H1 (cell line): ENCODE measurements around the gene ASTN1. TPM values are rescaled to one million over a fixed set of nuclear protein-coding genes. Genes with fewer than 3 reads are reported as not detected.

Experiments
- CTCF ChIA-PET: fragments of 300-600 bp; sonication (Branson Sonifier 250); formaldehyde crosslinking; loops from one replicate; lab custom pipeline; 2021; ENCODE audit not compliant: partially characterized antibody; lab: Charles Lee
- POLR2A ChIA-PET: fragments of 300-600 bp; sonication (Branson Sonifier 250); formaldehyde crosslinking; loops from one replicate; lab custom pipeline; 2021; ENCODE audit warnings: inconsistent platforms; ENCODE audit not compliant: partially characterized antibody; lab: Charles Lee
- DNase-seq, 2 experiments: peaks; one replicate each; pipeline versions ENCODE4 v3.0.0 to v3.0.0-alpha.2; 2010 to 2022; ENCODE audit warnings: low spot score in 2 of 2, low read depth in 1 of 2, mixed read lengths in 1 of 2
- FAIRE-seq: peaks from 2 replicates; lab custom pipeline; 2011; peaks lifted over from hg19 to GRCh38; lab: Jason Lieb, UNC
- H2AFZ ChIP-seq: 2 replicates; pipeline ENCODE4 v1.8.1; 2012; ENCODE audit warnings: low read length, inconsistent platforms
- H2AK5ac ChIP-seq: 2 replicates; pipeline ENCODE4 v1.6.1; 2013; ENCODE audit warnings: low read depth, low read length
- H2BK120ac ChIP-seq: replicated peaks from 2 replicates; pipeline ENCODE3; 2013; ENCODE audit warnings: low read depth, low read length, inconsistent platforms
- H2BK12ac ChIP-seq: 2 replicates; pipeline ENCODE4 v1.6.1; 2013; ENCODE audit warnings: low read depth, low read length
- H2BK15ac ChIP-seq: 2 replicates; pipeline ENCODE4 v1.6.1; 2013; ENCODE audit warnings: low read length
- H2BK20ac ChIP-seq: 2 replicates; pipeline ENCODE4 v1.6.1; 2013; ENCODE audit warnings: low read length
- H2BK5ac ChIP-seq: 2 replicates; pipeline ENCODE4 v1.6.1; 2013; ENCODE audit warnings: low read depth, low read length
- H3K14ac ChIP-seq: 2 replicates; pipeline ENCODE4 v1.6.1; 2013; ENCODE audit warnings: inconsistent platforms; ENCODE audit not compliant: insufficient read length
- H3K18ac ChIP-seq: 2 replicates; pipeline ENCODE4 v1.6.1; 2013; ENCODE audit warnings: low read length; ENCODE audit errors: extremely low read depth
- H3K23ac ChIP-seq: 2 replicates; pipeline ENCODE4 v1.6.1; 2013; ENCODE audit warnings: inconsistent platforms; ENCODE audit not compliant: insufficient read length
- H3K23me2 ChIP-seq: 2 replicates; pipeline ENCODE4 v1.6.1; 2013; ENCODE audit warnings: low read depth, low read length
- H3K27ac ChIP-seq: 2 replicates; pipeline ENCODE4 v1.6.1; 2011; ENCODE audit warnings: low read depth, low read length, inconsistent platforms
- H3K27me3 ChIP-seq, 4 experiments: replicated peaks in 1 of 4; 1 replicate in 1 of 4; 2 replicates in 3 of 4; pipeline versions ENCODE4 v1.6.1 to v1.8.1; 2011 to 2013; ENCODE audit warnings: low read length in 3 of 4, mild to moderate bottlenecking in 3 of 4, inconsistent platforms in 2 of 4, mixed read lengths in 2 of 4, moderate library complexity in 1 of 4; ENCODE audit not compliant: control insufficient read depth in 3 of 4, insufficient read depth in 3 of 4; ENCODE audit errors: extremely low read depth in 1 of 4
- H3K36me3 ChIP-seq, 4 experiments: 2 replicates each; pipeline versions ENCODE4 v1.6.1 to v1.8.1; 2011 to 2013; ENCODE audit warnings: mild to moderate bottlenecking in 4 of 4, low read length in 3 of 4, moderate library complexity in 2 of 4, control low read depth in 1 of 4, inconsistent platforms in 1 of 4; ENCODE audit not compliant: insufficient read depth in 4 of 4, control insufficient read depth in 2 of 4
- H3K4ac ChIP-seq: replicated peaks from 2 replicates; pipeline ENCODE3; 2013; ENCODE audit warnings: low read length, low read depth, mixed read lengths, inconsistent platforms; ENCODE audit not compliant: insufficient read length
- H3K4me1 ChIP-seq, 4 experiments: replicated peaks in 1 of 4; 1 replicate in 1 of 4; 2 replicates in 3 of 4; pipeline versions ENCODE4 v1.6.1 to v1.8.1; 2011 to 2013; ENCODE audit warnings: low read length in 3 of 4, inconsistent platforms in 2 of 4, mixed read lengths in 1 of 4; ENCODE audit not compliant: insufficient read depth in 4 of 4, control insufficient read depth in 3 of 4
- H3K4me2 ChIP-seq, 2 experiments: 2 replicates each; pipeline versions ENCODE4 v1.6.1 to v1.8.1; 2011 to 2013; ENCODE audit warnings: low read depth in 2 of 2, low read length in 2 of 2, control low read depth in 1 of 2, inconsistent platforms in 1 of 2, mild to moderate bottlenecking in 1 of 2; ENCODE audit not compliant: insufficient read depth in 1 of 2
- H3K4me3 ChIP-seq, 4 experiments: fragments of 200-600, 300-600 bp in 1 of 4; sonication (generic), shearing (Covaris generic), sonication (Bioruptor Twin) in 1 of 4; 2 replicates each; pipeline versions ENCODE4 v1.5.1 to v1.8.1; 2011 to 2016; ENCODE audit warnings: low read length in 4 of 4, low read depth in 3 of 4, control low read depth in 2 of 4, inconsistent platforms in 2 of 4, mild to moderate bottlenecking in 2 of 4, mixed read lengths in 1 of 4, moderate library complexity in 1 of 4; ENCODE audit not compliant: insufficient read depth in 2 of 4; ENCODE audit errors: extremely low read depth in 1 of 4
- H3K56ac ChIP-seq: replicated peaks from 2 replicates; pipeline ENCODE3; 2013; ENCODE audit warnings: low read depth, mild to moderate bottlenecking, mixed read lengths, low read length, inconsistent platforms; ENCODE audit not compliant: insufficient read length
- H3K79me1 ChIP-seq: 2 replicates; pipeline ENCODE4 v1.6.1; 2013; ENCODE audit warnings: low read depth, low read length, control low read depth
- H3K79me2 ChIP-seq, 2 experiments: 2 replicates each; pipeline versions ENCODE4 v1.6.1 to v1.8.1; 2012 to 2013; ENCODE audit warnings: low read length in 2 of 2, mild to moderate bottlenecking in 2 of 2, inconsistent platforms in 1 of 2; ENCODE audit not compliant: insufficient read depth in 2 of 2, control insufficient read depth in 1 of 2
- H3K9ac ChIP-seq, 4 experiments: replicated peaks in 1 of 4; 1 replicate in 1 of 4; 2 replicates in 3 of 4; pipeline versions ENCODE4 v1.6.1 to v1.8.1; 2011 to 2013; ENCODE audit warnings: low read depth in 3 of 4, low read length in 3 of 4, control low read depth in 2 of 4, mild to moderate bottlenecking in 2 of 4, moderate library complexity in 2 of 4, inconsistent platforms in 1 of 4; ENCODE audit errors: extremely low read depth in 1 of 4
- H3K9me3 ChIP-seq, 2 experiments: 2 replicates each; pipeline versions ENCODE4 v1.6.1 to v1.8.1; 2012 to 2013; ENCODE audit warnings: mild to moderate bottlenecking in 2 of 2, moderate library complexity in 2 of 2, control low read depth in 1 of 2, inconsistent platforms in 1 of 2, low read depth in 1 of 2, low read length in 1 of 2, mixed read lengths in 1 of 2; ENCODE audit not compliant: insufficient read depth in 2 of 2
- H4K20me1 ChIP-seq, 2 experiments: replicated peaks in 1 of 2; 2 replicates each; pipeline versions ENCODE3 to v1.8.1; 2011 to 2013; ENCODE audit warnings: inconsistent platforms in 2 of 2, low read length in 2 of 2, mild to moderate bottlenecking in 1 of 2; ENCODE audit not compliant: insufficient read depth in 2 of 2, control insufficient read depth in 1 of 2
- H4K5ac ChIP-seq: 2 replicates; pipeline ENCODE4 v1.6.1; 2013; ENCODE audit warnings: low read length, low read depth, mixed read lengths, inconsistent platforms; ENCODE audit not compliant: insufficient read length
- H4K8ac ChIP-seq: 2 replicates; pipeline ENCODE4 v1.8.0; 2013; ENCODE audit warnings: mild to moderate bottlenecking, moderate library complexity, low read length, inconsistent platforms; ENCODE audit not compliant: insufficient read depth; ENCODE audit errors: extremely low read depth
- H4K91ac ChIP-seq: replicated peaks from 2 replicates; pipeline ENCODE3; 2013; ENCODE audit warnings: low read length, mixed read lengths, inconsistent platforms; ENCODE audit not compliant: insufficient read length
- BACH1 ChIP-seq: IDR thresholded peaks from 2 replicates; pipeline ENCODE4 v1.6.1; 2012; ENCODE audit warnings: low read length, improper control_type of control experiment
- CREB1 ChIP-seq: IDR thresholded peaks from 2 replicates; pipeline ENCODE4 v1.6.1; 2012; ENCODE audit warnings: inconsistent platforms
- EP300 ChIP-seq, 2 experiments: IDR thresholded peaks; 1 replicate in 1 of 2; 2 replicates in 1 of 2; pipeline ENCODE4 v1.6.1; 2011 to 2012; ENCODE audit warnings: low read depth in 2 of 2, low read length in 2 of 2, mild to moderate bottlenecking in 2 of 2, borderline replicate concordance in 1 of 2, inconsistent platforms in 1 of 2, moderate library complexity in 1 of 2
- HDAC2 ChIP-seq, 2 experiments: fragments of 300-600 bp in 1 of 2; sonication (generic) in 1 of 2; IDR thresholded peaks; 2 replicates each; pipeline ENCODE4 v1.6.1; 2011 to 2012; ENCODE audit warnings: low read depth in 2 of 2, low read length in 2 of 2, mild to moderate bottlenecking in 2 of 2, moderate library complexity in 2 of 2, borderline replicate concordance in 1 of 2, inconsistent platforms in 1 of 2
- HDAC6 ChIP-seq: IDR thresholded peaks from one replicate; pipeline ENCODE4 v1.7.1; 2012; ENCODE audit warnings: low read depth, mild to moderate bottlenecking, inconsistent platforms, low read length, moderate library complexity
- JUND ChIP-seq: IDR thresholded peaks from 2 replicates; pipeline ENCODE4 v1.6.1; 2011; ENCODE audit warnings: mild to moderate bottlenecking, improper control_type of control experiment, low read length
- NRF1 ChIP-seq: IDR thresholded peaks from 2 replicates; pipeline ENCODE4 v1.6.1; 2011; ENCODE audit warnings: mild to moderate bottlenecking, low read depth, low read length, improper control_type of control experiment
- SIX5 ChIP-seq: IDR thresholded peaks from 2 replicates; pipeline ENCODE4 v1.6.1; 2011; ENCODE audit warnings: mild to moderate bottlenecking, low read depth, low read length
- SP4 ChIP-seq: IDR thresholded peaks from 2 replicates; pipeline ENCODE4 v1.6.1; 2012; ENCODE audit warnings: low read length, inconsistent platforms
- SRF ChIP-seq: IDR thresholded peaks from 2 replicates; pipeline ENCODE4 v1.6.1; 2011; ENCODE audit warnings: mild to moderate bottlenecking, low read depth, low read length, moderate library complexity
- SUZ12 ChIP-seq: fragments of 200-600 bp; sonication (generic); IDR thresholded peaks from 2 replicates; pipeline ENCODE4 v1.6.1; 2012; ENCODE audit warnings: mild to moderate bottlenecking, inconsistent platforms, low read length, moderate library complexity, mixed read lengths
- TAF7 ChIP-seq: optimal IDR thresholded peaks from 2 replicates; pipeline ENCODE3; 2011; ENCODE audit warnings: low read depth, mild to moderate bottlenecking, inconsistent platforms, low read length, moderate library complexity, borderline replicate concordance
- TCF12 ChIP-seq: IDR thresholded peaks from 2 replicates; pipeline ENCODE4 v1.6.1; 2011; ENCODE audit warnings: low read depth, mild to moderate bottlenecking, low read length
- USF2 ChIP-seq: IDR thresholded peaks from 2 replicates; pipeline ENCODE4 v1.6.1; 2011; ENCODE audit warnings: low read length, improper control_type of control experiment
- WGBS, 2 experiments: shearing (Covaris generic) in 1 of 2; methylation state at CpG; one replicate each; pipeline versions ENCODE4 v1.1.6 to v1.1.7; 2013 to 2015; ENCODE audit warnings: low lambda C conversion rate in 2 of 2, mixed read lengths in 2 of 2, inconsistent platforms in 1 of 2, low coverage in 1 of 2, missing lambda C conversion rate in 1 of 2; ENCODE audit not compliant: insufficient replicate concordance in 2 of 2, insufficient coverage in 1 of 2, insufficient read length in 1 of 2; ENCODE audit errors: extremely low coverage in 1 of 2, missing lambda C conversion rate in 1 of 2; 5-methylcytosine and 5-hydroxymethylcytosine counted together
- polyA plus RNA-seq, 7 experiments: library from polyadenylated mRNA; depleted of rRNA in 3 of 7; stranded (reverse) in 5 of 7; unstranded in 2 of 7; fragments of >200 nt in 5 of 7; fragments of 200-250 nt in 2 of 7; gene quantifications; 1 replicate in 5 of 7; 2 replicates in 1 of 7; 4 replicates in 1 of 7; pipeline versions ENCODE4 v1.2.1 to v1.2.3, GENCODE V29; 2011 to 2013; ENCODE audit warnings: missing spikeins in 2 of 7, mixed read lengths in 2 of 7
- total RNA-seq: library from RNA; stranded (reverse); fragmentation: NEBNext Ultra II Directional; extraction: Animal tissue kit (Norgen Biotek cat#: 25700); gene quantifications from 2 replicates; pipeline ENCODE4 v1.2.1, GENCODE V29; 2021

The ASTN1 gene
- total and polyA plus RNA-seq, 2 of the 8 experiments (the other 6 are each of a cell fraction or from before 2014, with no cell fraction given): 2.9 to 4.1 TPM

GRCh38 chr1:176884911-176885310 is 279.6 kb downstream of the ASTN1 start:
- FAIRE-seq (no peak), DNase-seq (no peak)
- WGBS, 2 experiments: 93% methylated on average over 1 of the region's 1 CpG; no CpG with 5 or more reads in 1 of the 2 experiments
- H3K9ac ChIP-seq: no peak overlapping the region
- H3K23me2 ChIP-seq: no peaks in the 10 kb centered on the region
- H2AK5ac ChIP-seq: no peak overlapping the region
- H2BK5ac ChIP-seq: no peak overlapping the region
- H2BK12ac ChIP-seq: no peak overlapping the region
- no peaks in the 10 kb centered on the region for H3K9me3 ChIP-seq
- H3K4ac ChIP-seq: no peak overlapping the region
- no peak for TF ChIP-seq NRF1
- no peak for TF ChIP-seq BACH1
- TF ChIP-seq EP300 (IDR thresholded peaks at IDR 0.05; ENCODE audit: borderline replicate concordance in 1 of 2, low read depth in 2 of 2, low read length in 2 of 2): no peak
- TF ChIP-seq HDAC6: no peak
- TF ChIP-seq SUZ12: no peak
- no peak for TF ChIP-seq HDAC2 (IDR thresholded peaks at IDR 0.05; ENCODE audit: borderline replicate concordance in 1 of 2, low read depth in 2 of 2, low read length in 2 of 2)
- no peak for TF ChIP-seq CREB1
- no peak for TF ChIP-seq JUND
- TF ChIP-seq TAF7: no peak
- TF ChIP-seq SRF: no peak
- no peak for TF ChIP-seq TCF12
- no peak for TF ChIP-seq SP4
- TF ChIP-seq SIX5: no peak
- TF ChIP-seq USF2: no peak
- H2BK20ac ChIP-seq: no peak overlapping the region
- H3K27ac ChIP-seq: no peak overlapping the region
- ChIA-PET POLR2A (no interaction called here), CTCF (interaction anchor here (0.7 to 7.9 kb wide), 3 partner anchors 91 to 325 kb away, joined by 3 to 59 read pairs (median 3); no protein-coding TSS in a partner anchor)
- H2AFZ ChIP-seq: no peak overlapping the region
- no peaks in the 10 kb centered on the region for H4K20me1 ChIP-seq
- no peak overlapping the region for H2BK120ac ChIP-seq
- no peaks in the 10 kb centered on the region for H3K79me1 ChIP-seq
- no peak overlapping the region for H4K8ac ChIP-seq
- no peak overlapping the region for H3K18ac ChIP-seq
- H3K14ac ChIP-seq: no peak overlapping the region
- H3K56ac ChIP-seq: no peak overlapping the region
- H4K91ac ChIP-seq: no peak overlapping the region
- H3K4me3 ChIP-seq: no peak overlapping the region
- no peak overlapping the region for H2BK15ac ChIP-seq
- no peak overlapping the region for H4K5ac ChIP-seq
- H3K4me2 ChIP-seq: no peak overlapping the region
- no peaks in the 10 kb centered on the region for H3K4me1 ChIP-seq
- H3K36me3 ChIP-seq: no peaks in the 10 kb centered on the region
- no peaks in the 10 kb centered on the region for H3K79me2 ChIP-seq
- H3K27me3 ChIP-seq: no peaks in the 10 kb centered on the region
- H3K23ac ChIP-seq: no peak overlapping the region
